HG02759 (cell line): ENCODE data around the gene CIPC.

Experiments used
- ATAC-seq: cut with Tn5 transposase; IDR thresholded peaks from one replicate; pipeline ENCODE4 v1.9.1; 2021; ENCODE audit warnings: mild to moderate bottlenecking, moderate library complexity; ENCODE audit not compliant: unreplicated experiment

The CIPC gene, protein sequence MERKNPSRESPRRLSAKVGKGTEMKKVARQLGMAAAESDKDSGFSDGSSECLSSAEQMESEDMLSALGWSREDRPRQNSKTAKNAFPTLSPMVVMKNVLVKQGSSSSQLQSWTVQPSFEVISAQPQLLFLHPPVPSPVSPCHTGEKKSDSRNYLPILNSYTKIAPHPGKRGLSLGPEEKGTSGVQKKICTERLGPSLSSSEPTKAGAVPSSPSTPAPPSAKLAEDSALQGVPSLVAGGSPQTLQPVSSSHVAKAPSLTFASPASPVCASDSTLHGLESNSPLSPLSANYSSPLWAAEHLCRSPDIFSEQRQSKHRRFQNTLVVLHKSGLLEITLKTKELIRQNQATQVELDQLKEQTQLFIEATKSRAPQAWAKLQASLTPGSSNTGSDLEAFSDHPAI

DNA sequence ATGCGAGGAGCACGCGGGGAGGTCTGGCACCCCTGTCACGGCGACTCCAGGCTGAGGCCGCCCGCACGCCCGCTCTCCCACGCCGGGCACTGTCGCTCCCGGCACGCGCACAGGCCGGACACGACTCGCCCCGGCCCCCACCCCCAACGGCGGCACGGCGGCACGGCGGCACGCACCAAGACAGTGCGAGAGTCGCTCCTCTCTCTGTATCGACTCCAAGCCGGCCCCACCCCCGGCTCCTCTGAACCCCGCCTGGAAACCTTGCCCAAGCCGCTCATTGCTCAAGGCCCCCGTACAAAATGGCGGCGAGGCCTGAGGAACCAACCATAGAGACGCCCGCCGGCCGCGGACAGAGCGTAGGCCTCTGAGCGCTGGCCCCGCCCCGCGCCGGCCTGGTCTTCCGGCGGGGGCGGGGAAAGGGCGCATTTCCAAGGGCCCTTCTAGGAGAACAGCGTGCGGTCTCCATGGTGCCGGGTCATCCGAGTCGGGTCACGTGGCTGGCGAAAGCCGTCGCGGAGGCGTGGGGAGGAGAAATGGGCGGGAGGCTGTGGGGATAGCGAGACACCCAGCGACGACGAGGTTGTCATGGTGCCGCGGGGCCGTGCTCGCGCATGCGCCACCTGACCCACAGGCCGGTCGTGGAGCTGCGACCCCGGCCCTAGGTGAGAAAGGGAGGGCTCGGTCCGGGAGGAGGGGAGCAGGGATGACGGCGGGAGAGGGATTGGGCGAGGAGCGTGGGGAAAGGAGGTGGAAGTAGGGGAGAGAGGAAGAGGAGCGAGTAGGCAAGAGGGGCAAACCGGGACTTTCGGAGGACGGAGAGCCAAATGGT is at the start of gene CIPC:
Gene CIPC (plus strand): TSS at position 559 of the 829 bp plus-strand sequence. CDS start 7,451 bp downstream, outside the sequence.
- ATAC-seq: peak; percentile 94

DNA sequence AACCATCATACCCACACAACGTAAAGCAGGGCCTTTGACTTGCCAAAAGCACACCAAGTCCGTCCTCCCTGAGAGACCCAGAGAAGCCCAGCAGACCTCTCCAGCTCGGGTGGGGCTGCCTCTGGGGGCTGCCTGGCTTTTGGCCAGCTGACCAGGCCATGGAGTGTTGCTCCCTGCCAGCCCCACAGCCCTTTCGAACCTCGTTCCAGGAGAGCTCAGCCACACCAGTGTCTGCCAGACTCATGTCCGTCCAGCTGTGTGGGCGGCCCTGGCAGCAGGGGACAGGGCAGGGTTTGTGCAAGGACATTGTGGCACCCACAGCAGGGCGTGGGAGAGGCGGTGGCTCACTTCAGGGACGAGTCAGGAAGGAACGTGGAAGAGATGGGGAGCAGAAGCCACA is 46.9 kb upstream of the CIPC start:
- ATAC-seq: no peak

DNA sequence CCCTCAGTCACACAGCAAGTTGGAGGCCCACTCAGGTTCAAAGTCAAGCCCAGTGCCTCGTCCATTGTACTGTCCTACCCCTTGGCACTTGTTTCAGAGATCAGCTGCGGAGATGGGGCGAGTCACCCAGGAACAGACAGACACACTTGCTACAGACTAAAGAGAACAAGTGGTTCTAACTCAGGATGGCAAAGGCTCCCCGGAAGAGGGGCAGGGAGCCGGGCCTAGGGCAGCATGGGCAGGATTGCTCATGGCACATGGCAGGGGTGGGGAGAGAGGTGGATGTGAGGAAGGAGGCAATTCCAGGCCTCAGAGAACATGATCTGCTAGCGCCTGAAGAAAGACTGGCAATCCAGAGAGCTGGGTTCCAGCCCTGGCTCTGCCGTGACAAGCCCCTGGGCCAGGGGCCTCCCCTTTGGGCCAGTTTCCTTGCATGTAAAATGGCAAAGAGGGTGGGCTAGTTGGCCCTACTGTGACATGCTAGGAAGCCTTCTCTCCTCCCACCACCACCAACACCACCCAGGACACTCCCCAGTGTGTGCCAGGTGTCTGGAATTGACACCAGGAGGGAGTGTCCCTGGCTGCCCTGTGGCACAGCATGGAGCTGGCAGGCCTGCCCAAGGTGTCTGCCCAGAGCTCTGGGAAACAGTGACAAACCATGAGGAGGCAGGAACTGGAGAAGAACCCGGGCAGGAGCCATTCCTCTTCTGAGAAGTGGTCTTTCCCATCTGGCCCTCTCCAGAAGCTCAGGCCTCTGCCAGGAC is 45.6 kb upstream of the CIPC start:
- no peak for ATAC-seq

DNA sequence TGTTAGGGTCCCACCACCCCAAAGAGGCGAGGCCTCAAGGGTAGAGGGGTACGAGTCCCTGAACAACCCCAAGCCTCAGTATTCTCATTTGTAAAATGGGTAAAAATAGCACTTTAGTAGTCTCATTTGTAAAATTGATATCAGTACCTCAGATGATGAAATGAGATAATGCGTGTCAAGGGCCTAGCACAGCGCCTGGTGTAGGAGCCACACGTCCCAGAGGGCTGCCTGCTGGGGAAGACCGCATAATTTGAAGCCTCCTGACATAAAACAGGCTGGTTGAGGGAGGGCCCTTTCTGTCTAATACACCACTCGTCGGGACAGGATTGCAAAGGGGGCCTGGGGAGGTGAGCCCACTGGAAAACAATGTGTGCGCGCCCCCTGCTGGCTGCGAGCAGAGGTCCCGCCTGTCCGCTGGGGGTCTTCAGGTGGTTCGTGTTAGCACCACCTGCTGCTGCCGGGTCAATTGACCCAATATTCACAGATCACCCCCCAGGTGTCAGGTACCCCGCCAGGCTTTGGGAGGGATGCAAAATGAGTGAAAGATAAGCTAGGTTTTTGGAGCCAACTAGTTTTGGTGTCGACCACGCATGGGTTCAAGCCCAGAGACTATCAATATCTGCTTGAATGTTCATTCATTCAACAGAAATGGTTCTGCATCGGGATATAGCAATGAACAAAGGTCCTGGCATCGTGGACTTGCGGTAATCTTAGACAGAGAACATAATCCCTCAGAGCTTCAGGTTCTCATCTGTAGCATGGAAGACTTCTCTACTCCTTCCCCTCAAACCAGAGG is 44.8 kb upstream of the CIPC start:
- ATAC-seq: peak; percentile 61

DNA sequence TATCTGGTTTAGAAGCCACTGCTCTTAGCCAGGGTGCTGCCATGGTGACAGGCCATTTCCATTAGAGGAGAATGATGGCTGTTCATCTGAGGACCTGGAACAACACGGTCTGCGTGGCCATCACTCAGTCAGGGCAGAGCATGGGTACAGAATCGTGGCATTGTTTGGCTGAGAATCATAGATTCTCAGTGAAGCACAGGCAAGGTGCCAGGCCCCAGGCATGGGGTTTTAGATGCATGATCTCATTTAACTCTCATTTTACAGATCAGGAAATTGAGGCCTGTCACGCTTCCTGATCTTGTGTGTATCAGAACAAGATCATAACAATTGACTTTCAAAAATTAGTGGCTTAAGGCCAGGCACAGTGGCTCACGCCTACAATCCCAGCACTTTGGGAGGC is 42.8 kb upstream of the CIPC start:
- ATAC-seq: no peak

DNA sequence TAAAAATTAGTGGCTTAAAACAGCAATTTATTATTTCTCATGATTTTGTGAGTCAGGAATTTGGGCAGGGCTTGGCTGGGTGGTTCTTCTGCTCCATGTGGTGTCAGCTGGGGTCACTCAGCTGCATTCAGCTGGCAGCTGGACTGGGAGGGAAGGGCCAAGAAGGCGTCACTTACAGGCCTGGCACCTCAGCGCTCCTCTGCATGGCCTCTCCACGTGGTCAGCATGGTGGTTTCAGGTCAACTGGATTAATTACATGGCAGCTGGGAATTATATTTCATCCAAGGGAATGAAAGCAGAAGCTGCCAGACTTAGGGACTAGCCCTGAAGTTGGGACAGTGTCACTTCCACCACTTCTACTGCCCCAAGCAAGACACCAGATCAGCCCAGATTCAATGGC is 42.1 kb upstream of the CIPC start:
- ATAC-seq: no peak

DNA sequence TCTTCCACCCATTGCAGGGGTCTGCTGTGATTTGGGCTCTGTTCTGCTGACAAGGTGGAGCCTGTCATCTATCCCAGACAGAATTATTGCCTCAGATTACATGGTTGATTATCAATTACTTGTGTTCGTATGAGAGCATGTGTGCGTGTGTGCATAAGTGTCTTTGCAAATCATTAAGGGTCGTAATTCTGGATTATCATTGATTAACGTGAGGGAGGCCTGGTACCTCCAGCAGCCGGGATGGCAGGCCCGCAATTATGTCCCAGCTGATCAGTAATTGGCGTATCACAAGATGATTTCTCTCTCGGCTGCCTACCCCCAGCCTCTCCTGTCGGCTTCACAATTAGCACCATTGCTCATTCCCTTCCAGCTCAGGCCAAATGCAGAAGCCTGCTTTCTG is 39.9 kb upstream of the CIPC start:
- ATAC-seq: no peak

DNA sequence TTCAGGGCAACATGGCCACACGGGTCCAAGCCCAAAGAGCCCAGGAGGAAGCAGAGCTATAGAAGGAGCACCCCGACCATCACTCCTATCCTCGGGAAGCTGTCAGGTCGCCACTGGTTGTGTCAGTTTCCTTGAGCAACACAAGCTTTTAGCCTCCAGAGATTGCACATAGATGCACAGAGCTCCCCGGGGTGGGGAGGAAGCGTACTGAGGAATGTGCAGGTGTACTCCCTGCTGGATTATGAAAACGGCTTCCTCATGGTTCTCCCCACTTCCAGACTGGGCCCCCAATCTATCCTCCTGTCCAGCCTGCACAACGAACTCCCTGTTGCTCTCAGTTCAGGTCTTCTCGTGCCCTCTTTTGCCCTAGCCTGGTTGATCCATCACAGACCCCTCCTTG is 39.3 kb upstream of the CIPC start:
- no peak for ATAC-seq

DNA sequence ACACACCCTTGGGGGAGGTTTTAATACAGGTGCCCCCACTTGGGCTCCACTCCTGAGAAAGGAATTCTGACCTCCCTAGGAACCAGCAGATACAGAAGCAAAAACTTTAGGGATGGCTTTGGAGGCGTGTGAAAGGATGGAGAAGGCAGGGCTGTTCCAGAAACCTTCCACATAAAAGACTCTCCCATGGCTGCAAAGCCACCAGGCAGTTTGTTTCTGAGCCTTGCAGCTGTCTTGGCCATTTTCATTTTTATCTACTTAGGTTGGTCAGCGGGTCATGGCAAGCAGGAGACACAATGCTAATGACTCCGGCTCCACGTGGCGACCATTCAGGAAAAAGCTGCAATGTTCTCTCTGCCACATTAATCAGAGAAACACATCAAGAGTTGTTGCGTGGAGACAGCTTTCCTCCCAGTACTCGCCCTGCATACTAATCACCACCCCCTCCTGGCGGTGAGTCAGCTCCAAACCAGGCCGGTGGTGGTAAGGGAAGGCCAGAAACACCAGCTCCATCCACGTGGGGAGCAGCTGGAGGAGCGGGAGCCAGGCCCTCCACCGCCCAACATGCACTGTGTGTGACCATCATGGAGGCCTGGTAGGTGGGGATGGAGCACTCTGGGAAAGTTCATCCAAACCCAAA is 38.7 kb upstream of the CIPC start:
- no peak for ATAC-seq

DNA sequence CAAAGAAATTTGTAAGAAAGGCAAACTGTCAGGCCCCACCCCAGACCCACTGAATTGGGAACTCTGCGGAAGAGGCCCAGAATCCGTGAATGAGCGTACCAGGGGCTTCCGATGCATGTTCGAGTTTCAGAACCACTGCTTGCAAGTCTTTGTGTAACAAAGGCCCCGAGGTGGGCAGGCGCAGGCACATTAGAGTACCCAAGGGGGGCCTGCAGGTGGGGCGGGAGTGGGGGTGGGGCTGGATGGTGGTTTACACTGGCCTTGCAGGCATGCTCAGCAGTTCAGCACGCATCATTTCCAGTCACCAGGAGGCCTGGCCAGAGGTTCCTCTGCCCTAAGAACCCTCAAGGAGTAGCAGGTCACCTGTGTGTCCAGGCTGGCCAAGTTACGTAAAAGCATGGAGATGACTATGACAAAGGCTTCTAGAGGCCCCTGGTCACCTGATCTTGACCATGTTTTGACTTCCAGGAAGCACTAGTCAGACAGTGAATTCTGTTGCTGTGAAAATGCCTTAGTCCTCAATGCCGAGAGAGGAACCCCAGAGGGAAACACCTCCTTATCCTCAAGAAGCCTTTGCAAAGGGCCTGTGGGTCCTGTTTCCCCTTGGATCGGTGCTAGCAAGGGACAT is 36.3 kb upstream of the CIPC start:
- ATAC-seq: no peak

DNA sequence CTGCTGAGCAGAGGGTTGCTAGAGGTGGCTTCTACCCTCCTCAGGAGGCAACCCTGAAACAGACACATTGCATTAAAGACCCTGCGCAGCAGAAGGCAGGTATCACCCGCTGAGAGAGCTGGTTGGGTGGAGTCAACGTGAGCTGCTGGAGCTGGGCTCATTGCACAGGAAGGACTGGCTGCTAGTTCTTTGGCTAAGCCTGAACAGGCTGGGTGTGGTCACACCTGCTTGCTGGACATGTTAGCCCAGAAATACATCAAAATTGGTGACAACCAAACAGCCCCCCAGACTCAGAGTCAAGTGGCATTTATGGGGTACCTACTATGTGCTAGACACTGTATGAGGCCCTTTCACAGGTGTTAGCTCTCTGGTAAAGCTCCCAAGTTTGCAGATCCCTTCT is 35.8 kb upstream of the CIPC start:
- ATAC-seq: no peak

DNA sequence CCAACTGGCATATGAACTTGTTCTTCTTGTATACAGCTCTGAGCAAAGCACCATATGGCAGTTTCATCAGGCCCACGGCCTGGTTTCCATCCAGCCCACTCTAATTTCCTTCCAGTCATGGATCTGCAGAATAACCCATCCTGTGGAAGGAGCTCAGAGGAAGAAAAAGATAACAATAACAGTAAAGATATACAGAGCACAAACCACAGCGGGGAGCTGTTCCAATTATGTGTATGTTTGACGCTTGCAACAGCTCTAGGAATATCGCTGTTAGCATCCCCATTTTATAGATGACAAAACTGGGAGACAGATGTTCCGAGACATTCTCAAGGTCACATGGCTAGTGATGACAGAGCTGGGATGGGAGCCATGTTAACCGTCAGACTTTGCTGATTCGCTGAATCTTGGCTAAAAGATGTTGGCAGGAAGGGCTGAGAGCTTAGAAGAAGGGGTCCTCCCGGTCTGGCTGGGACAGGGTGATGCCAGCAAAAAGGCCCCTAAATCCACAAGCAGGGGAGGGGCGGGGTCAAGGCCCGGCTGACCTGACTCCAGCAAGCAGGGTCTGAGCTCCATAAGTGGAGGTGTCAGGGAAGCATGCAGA is 34.4 kb upstream of the CIPC start:
- ATAC-seq: no peak

DNA sequence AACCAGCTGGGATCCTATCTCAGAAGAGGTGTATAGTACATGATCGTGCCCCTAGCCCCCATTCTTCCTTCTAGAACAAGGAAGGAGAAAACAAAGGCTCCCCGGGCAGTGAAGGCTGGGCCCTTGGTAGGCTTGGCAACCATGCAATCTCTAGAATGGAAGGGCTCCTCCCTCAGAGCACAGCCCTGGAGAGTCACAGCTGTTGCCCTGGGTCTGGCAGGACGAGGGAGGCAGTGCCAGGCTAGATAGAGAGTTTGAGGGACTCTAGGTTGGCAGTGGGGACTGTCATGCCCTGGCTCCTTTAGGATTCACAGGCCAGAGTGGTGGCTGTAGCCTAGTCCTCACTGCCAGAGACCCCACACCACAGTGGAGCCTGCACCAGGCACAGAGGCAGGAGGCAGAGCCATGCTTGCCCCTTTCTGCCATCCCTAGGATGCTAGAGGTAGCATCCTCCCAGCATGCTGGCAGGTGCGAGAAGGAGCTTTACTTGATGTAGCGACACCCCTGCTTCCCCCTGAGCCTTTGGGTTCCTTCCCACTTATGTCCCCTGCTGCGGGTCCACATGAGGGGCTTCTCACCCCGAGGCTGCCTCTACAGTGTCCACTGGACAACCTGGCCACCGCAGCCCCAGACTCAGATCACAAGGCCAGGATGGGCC is 33.4 kb upstream of the CIPC start:
- no peak for ATAC-seq

DNA sequence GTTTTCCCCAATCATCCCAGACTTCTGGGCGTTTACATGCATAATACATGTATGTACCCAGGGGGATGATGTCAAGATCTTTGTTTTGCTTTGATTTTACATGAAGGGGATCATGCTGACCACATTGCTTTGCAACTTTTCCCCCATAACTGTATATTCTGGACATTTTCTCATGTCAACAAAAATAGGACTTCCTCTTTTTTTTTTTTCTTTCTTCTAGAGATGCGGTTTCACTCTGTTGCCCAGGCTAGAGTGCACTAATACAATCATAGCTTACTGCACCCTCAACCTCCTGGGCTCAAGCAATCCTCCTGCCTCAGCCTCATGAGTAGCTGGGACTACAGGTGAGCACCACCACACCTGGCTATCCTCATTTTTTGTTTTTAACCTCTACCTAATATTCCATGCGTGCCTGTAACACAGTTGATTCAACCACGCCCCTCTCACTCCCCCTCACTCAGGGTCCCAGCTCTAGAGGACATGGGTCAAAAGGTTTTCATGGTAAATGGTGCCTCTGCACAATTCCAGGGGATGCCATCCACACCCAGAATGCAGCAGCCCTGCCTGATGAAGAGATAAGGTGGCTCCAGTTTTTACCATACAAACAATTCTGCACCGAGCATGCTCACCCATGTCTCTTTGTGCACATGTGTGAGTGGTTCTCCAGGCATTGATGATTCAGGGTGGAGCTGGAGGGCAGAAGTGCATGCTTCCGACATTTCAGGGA is 32.0 kb upstream of the CIPC start:
- ATAC-seq: no peak

DNA sequence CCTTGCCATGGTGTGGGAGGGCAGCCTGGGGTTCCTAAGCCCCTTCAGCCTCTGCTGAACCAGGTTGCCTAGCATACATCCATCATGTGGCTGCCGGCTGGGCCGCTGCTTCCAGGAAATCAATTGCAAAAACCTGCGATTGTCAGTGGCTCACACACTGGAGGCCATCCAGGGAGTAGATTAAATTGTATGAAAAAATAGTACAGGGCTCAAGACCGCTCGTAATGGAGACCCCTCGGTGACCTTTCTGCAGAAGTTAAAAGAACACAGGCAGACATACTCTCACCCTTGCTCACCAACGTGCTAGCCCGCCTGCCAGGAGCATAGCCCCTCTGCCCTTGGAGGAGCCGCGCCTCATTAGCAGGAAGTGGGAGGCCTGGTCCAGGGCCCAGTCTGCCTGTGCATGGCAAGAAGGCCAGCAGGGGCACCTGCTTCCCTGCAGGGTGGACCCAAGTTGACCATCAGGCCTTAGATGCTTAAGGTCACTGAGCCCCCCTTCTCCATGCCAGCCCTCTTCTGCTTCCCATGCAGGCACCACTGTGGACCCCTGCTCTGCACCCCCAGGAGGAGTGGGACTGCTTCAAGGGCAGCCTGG is 31.4 kb upstream of the CIPC start:
- ATAC-seq: no peak

DNA sequence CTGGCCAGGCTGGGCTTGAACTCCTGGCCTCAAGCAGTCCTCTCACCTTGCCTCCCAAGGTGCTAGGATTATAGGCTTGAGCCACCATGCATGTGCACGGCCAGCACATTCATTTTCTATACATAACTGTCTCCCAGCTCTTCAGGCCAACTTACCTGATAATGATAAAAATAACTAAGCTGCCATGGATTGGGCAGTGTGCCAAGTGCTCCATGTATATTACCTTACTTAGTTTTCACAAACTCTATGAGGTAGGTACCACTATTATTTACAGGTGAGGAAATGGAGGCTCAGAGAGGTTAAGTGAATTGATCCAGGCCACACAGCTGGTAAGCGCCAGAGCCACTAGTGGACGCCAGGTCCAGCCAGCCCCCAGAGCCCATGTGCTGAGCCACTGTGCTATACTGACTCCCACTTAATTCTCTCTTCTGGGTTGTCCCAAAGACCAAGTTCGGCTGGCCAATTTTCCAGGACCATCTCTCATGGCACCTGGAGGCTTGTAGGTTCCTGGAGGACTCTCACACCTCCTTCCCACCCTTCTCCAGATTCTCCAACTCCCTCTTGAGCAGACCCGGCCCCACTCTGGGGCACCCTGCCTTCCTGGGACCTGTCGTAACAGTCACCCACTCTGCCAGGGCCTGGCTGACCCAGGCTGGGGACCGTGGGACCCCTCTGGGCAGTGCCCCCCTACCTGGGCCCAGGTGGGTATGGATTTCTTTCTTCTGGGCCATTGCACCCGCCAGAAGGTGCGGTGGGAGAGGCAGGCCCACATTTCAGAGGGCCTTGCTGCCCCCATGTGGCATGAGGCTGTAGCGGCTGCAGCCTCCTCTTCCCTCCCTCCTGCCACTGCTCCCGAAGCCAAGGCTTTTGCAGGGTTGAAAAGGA is 30.2 kb upstream of the CIPC start:
- ATAC-seq: peak; percentile 43
